ENCODE results near the gene KXD1. TPM values are rescaled to one million over a fixed set of nuclear protein-coding genes. Genes with fewer than 3 reads are reported as not detected.
"Not testable (repeated sequence)": the region's sequence is repeated elsewhere in the genome, so short reads cannot be mapped to it uniquely, and the experiment has no call there.

The KXD1 gene
- total RNA-seq, 2 experiments from 2014 or later: 86.7 TPM

- H3K27me3 Mint-ChIP-seq (ENCODE audit: low read depth): no peaks in the 10 kb centered on the region
- H3K4me3 Mint-ChIP-seq: no peak overlapping the region
- peaks cover 10% of the 10 kb centered on the region for H3K36me3 Mint-ChIP-seq (ENCODE audit: low read depth)
- H3K9me3 Mint-ChIP-seq: no peaks in the 10 kb centered on the region
- intact Hi-C loops (cut with micrococcal nuclease): no loop called here
- no peak overlapping the region for H3K27ac Mint-ChIP-seq
- DNase-seq: no peak
- CTCF ChIA-PET: interaction anchor here (0.6 kb wide), 1 partner anchor 20 kb away, joined by 4 read pairs; no protein-coding TSS in a partner anchor
- peaks cover 11% of the 10 kb centered on the region for H3K4me1 Mint-ChIP-seq (ENCODE audit: low read depth)
Observed at GRCh38 chr19:18538115-18538514, 19.6 kb upstream of the KXD1 start.

- no peak for DNase-seq
- no peaks in the 10 kb centered on the region for H3K27me3 Mint-ChIP-seq (ENCODE audit: low read depth)
- peaks cover 7% of the 10 kb centered on the region for H3K36me3 Mint-ChIP-seq (ENCODE audit: low read depth)
- H3K27ac Mint-ChIP-seq: no peak overlapping the region
- H3K4me3 Mint-ChIP-seq: no peak overlapping the region
- intact Hi-C loops (cut with micrococcal nuclease): no loop called here
- H3K9me3 Mint-ChIP-seq: no peaks in the 10 kb centered on the region
- H3K4me1 Mint-ChIP-seq (ENCODE audit: low read depth): peaks cover 18% of the 10 kb centered on the region
- CTCF ChIA-PET: no interaction called here
Observed at GRCh38 chr19:18539372-18539771, 18.3 kb upstream of the KXD1 start.

- H3K27ac Mint-ChIP-seq; H3K36me3 Mint-ChIP-seq (ENCODE audit: low read depth); H3K9me3 Mint-ChIP-seq: not testable (repeated sequence)
Observed at GRCh38 chr19:18540200-18540599, 17.5 kb upstream of the KXD1 start.

GRCh38 chr19:18541258-18541991, 16.2 kb upstream of the KXD1 start:
- DNase-seq: no peak
- Mint-ChIP-seq H3K27me3 (ENCODE audit: low read depth) (no peaks in the 10 kb centered on the region), H3K9me3 (no peaks in the 10 kb centered on the region), H3K36me3 (ENCODE audit: low read depth) (peaks cover 6% of the 10 kb centered on the region), H3K27ac (peak overlapping the region; percentile 86), H3K4me3 (peak overlapping the region; percentile 83), H3K4me1 (ENCODE audit: low read depth) (peaks cover 21% of the 10 kb centered on the region)
- intact Hi-C loops (cut with micrococcal nuclease): no loop called here
- CTCF ChIA-PET: interaction anchor here (1.0 to 1.7 kb wide), 2 partner anchors 12 to 18 kb away, joined by 3 to 4 read pairs; no protein-coding TSS in a partner anchor

More at GRCh38 chr19:18540200-18540599, 17.5 kb upstream of the KXD1 start:
- CTCF ChIA-PET: interaction anchor here (0.6 kb wide), 1 partner anchor 28 kb away, joined by 3 read pairs; no protein-coding TSS in a partner anchor
- DNase-seq; intact Hi-C loops (cut with micrococcal nuclease); H3K27me3 Mint-ChIP-seq (ENCODE audit: low read depth); H3K4me3 Mint-ChIP-seq: not testable (repeated sequence)
- peaks cover 21% of the 10 kb centered on the region for H3K4me1 Mint-ChIP-seq (ENCODE audit: low read depth)

- intact Hi-C loops (cut with micrococcal nuclease): loop anchor here (2.0 kb wide), 1 partner anchor 491 kb away; the partner anchor contains the start of genes ARMC6 and SUGP2
Observed at GRCh38 chr19:18541992-18542940, 15.4 kb upstream of the KXD1 start.

GRCh38 chr19:18542941-18543813, 14.5 kb upstream of the KXD1 start, which contains the start of gene FKBP8:
TSS of gene FKBP8 (minus strand) at chr19:18543573. CDS start at chr19:18541970, 1,603 bp downstream.
- CTCF ChIA-PET: interaction anchor here (1.0 to 2.2 kb wide), 10 partner anchors 10 to 100 kb away, joined by 3 to 12 read pairs (median 4); partner anchors contain the start of gene ELL
- DNase-seq: peak; percentile 97
- Mint-ChIP-seq H3K36me3 (ENCODE audit: low read depth) (peaks cover 3% of the 10 kb centered on the region), H3K4me1 (ENCODE audit: low read depth) (peaks cover 21% of the 10 kb centered on the region), H3K27ac (peak within 1 kb of the TSS; percentile 95), H3K9me3 (no peaks in the 10 kb centered on the region), H3K27me3 (ENCODE audit: low read depth) (no peaks in the 10 kb centered on the region), H3K4me3 (peak within 1 kb of the TSS; percentile 88)
- intact Hi-C loops (cut with micrococcal nuclease): loop anchor here (1.0 to 2.0 kb wide), 2 partner anchors 376 to 490 kb away; partner anchors contain the start of genes ARMC6, COPE, DDX49 and SUGP2

More at GRCh38 chr19:18541992-18542940, 15.4 kb upstream of the KXD1 start:
- Mint-ChIP-seq H3K9me3 (no peaks in the 10 kb centered on the region), H3K4me1 (ENCODE audit: low read depth) (peaks cover 21% of the 10 kb centered on the region), H3K36me3 (ENCODE audit: low read depth) (peaks cover 3% of the 10 kb centered on the region), H3K27ac (peak overlapping the region; percentile 86), H3K27me3 (ENCODE audit: low read depth) (no peaks in the 10 kb centered on the region), H3K4me3 (peak overlapping the region; percentile 83)
- DNase-seq: no peak
- CTCF ChIA-PET: interaction anchor here (1.0 to 1.7 kb wide), 3 partner anchors 11 to 46 kb away, joined by 3 to 4 read pairs (median 3); no protein-coding TSS in a partner anchor

GRCh38 chr19:18543814-18544475, 13.7 kb upstream of the KXD1 start:
- peak overlapping the region; percentile 95 for H3K27ac Mint-ChIP-seq
- peak overlapping the region; percentile 88 for H3K4me3 Mint-ChIP-seq
- intact Hi-C loops (cut with micrococcal nuclease): loop anchor here (1.0 to 2.0 kb wide), 8 partner anchors 13 to 489 kb away; partner anchors contain the start of genes ARMC6, COPE, DDX49 and ELL
- peak; percentile 92 for DNase-seq
- H3K9me3 Mint-ChIP-seq: no peaks in the 10 kb centered on the region
- peaks cover 3% of the 10 kb centered on the region for H3K36me3 Mint-ChIP-seq (ENCODE audit: low read depth)
- no peaks in the 10 kb centered on the region for H3K27me3 Mint-ChIP-seq (ENCODE audit: low read depth)
- CTCF ChIA-PET: interaction anchor here (0.7 to 2.2 kb wide), 12 partner anchors 10 to 303 kb away, joined by 3 to 12 read pairs (median 4); partner anchors contain the start of gene ELL
- H3K4me1 Mint-ChIP-seq (ENCODE audit: low read depth): peaks cover 21% of the 10 kb centered on the region

- H3K4me3 Mint-ChIP-seq: no peak overlapping the region
- DNase-seq: no peak
- no peaks in the 10 kb centered on the region for H3K4me1 Mint-ChIP-seq (ENCODE audit: low read depth)
- no peaks in the 10 kb centered on the region for H3K36me3 Mint-ChIP-seq (ENCODE audit: low read depth)
- intact Hi-C loops (cut with micrococcal nuclease): no loop called here
- no peak overlapping the region for H3K27ac Mint-ChIP-seq
- H3K27me3 Mint-ChIP-seq (ENCODE audit: low read depth): no peaks in the 10 kb centered on the region
- CTCF ChIA-PET: no interaction called here
- no peaks in the 10 kb centered on the region for H3K9me3 Mint-ChIP-seq
Observed at GRCh38 chr19:18551631-18552030, 6.0 kb upstream of the KXD1 start.

- Mint-ChIP-seq H3K27me3 (ENCODE audit: low read depth) (no peaks in the 10 kb centered on the region), H3K4me3 (peak overlapping the region; percentile 93), H3K4me1 (ENCODE audit: low read depth) (peaks cover 24% of the 10 kb centered on the region), H3K36me3 (ENCODE audit: low read depth) (peaks cover 8% of the 10 kb centered on the region), H3K27ac (peak overlapping the region; percentile 92), H3K9me3 (no peaks in the 10 kb centered on the region)
- intact Hi-C loops (cut with micrococcal nuclease): no loop called here
- DNase-seq: peak; percentile 36
- CTCF ChIA-PET: interaction anchor here (0.7 to 5.0 kb wide), 5 partner anchors 7 to 37 kb away, joined by 3 to 26 read pairs (median 12); partner anchors contain the start of genes ELL, FKBP8 and REX1BD
Observed at GRCh38 chr19:18558202-18558555, 509 bp downstream of the KXD1 start.

GRCh38 chr19:18558604-18559003, 934 bp downstream of the KXD1 start:
- Mint-ChIP-seq H3K27ac (peak overlapping the region; percentile 92), H3K27me3 (ENCODE audit: low read depth) (no peaks in the 10 kb centered on the region), H3K4me1 (ENCODE audit: low read depth) (peaks cover 24% of the 10 kb centered on the region), H3K36me3 (ENCODE audit: low read depth) (peaks cover 8% of the 10 kb centered on the region), H3K9me3 (no peaks in the 10 kb centered on the region), H3K4me3 (peak overlapping the region; percentile 93)
- CTCF ChIA-PET: interaction anchor here (2.3 to 5.0 kb wide), 3 partner anchors 15 to 38 kb away, joined by 12 to 26 read pairs (median 14); partner anchors contain the start of genes ELL, FKBP8 and REX1BD
- intact Hi-C loops (cut with micrococcal nuclease): no loop called here
- no peak for DNase-seq
